GM12872 (cell line): ENCODE results near the gene STAP2.

Experiments
- CTCF ChIP-seq: IDR thresholded peaks from 3 replicates; pipeline ENCODE4 v1.5.1; 2011; ENCODE audit warnings: low read depth, mild to moderate bottlenecking, low read length, moderate library complexity; ENCODE audit not compliant: insufficient read depth

Gene STAP2

GRCh38 chr19:4316956-4317355 is 21.7 kb downstream of the STAP2 start:
- TF ChIP-seq CTCF = no peak

GRCh38 chr19:4313847-4314490 is 24.7 kb downstream of the STAP2 start:
- TF ChIP-seq CTCF = no peak

GRCh38 chr19:4310247-4311121 is 28.1 kb downstream of the STAP2 start:
- TF ChIP-seq CTCF = no peak

- no peak for TF ChIP-seq CTCF
Observed at GRCh38 chr19:4305659-4306058, 33.0 kb downstream of the STAP2 start.

- no peak for TF ChIP-seq CTCF
Observed at GRCh38 chr19:4305257-4305612, 33.4 kb downstream of the STAP2 start.

GRCh38 chr19:4304538-4305256 is 33.9 kb downstream of the STAP2 start, which contains the start of gene FSD1:
TSS of gene FSD1 (plus strand) at chr19:4304598. CDS start at chr19:4304747, 149 bp downstream.
- TF ChIP-seq CTCF = no peak
